ENCODE results near the gene GRAP. TPM values are rescaled to one million over a fixed set of nuclear protein-coding genes. Genes with fewer than 3 reads are reported as not detected.
A peak's percentile ranks its signal among the peaks of the same experiment; 100 is the strongest.

GRAP gene
- total RNA-seq, 1 experiment from 2014 or later: 0.55 TPM

DNA sequence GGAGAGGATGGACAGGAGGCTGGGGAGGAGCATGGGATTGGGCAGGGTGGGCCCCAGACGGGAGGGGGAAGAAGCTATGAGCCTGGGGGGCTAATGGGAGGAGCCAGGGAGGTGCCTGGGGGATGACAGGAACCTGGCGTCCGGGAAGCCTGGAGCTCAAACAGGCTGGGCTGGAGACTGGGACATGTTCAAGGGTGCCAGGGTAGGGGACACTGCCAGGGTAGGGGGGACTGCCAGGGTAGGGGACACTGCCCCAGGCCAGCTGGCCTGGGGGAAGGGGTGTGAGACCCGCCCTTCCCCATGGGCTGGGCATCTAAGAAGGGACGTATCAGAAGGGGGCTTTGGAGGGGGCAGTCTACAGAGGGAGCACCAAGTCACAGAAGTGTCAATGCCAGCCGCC is 35.2 kb downstream of the GRAP start:
- Histone ChIP-seq H4K5ac (ENCODE audit: insufficient read length, low read depth, low read length) (no peak overlapping the region), H3T11ph (ENCODE audit: low read length) (no peak overlapping the region), H3K23ac (ENCODE audit: insufficient read length, low read depth, low read length) (no peak overlapping the region), H2AFZ (ENCODE audit: low read length) (no peak overlapping the region), H3K56ac (ENCODE audit: insufficient read length, low read depth, low read length) (no peak overlapping the region), H3K9ac (ENCODE audit: extremely low read depth, insufficient read length, low read length) (no peak overlapping the region), H3K23me2 (ENCODE audit: insufficient read length, low read depth, low read length, poor library complexity, severe bottlenecking) (no peaks in the 10 kb centered on the region), H3K9me3 (ENCODE audit: control insufficient read depth, low read depth, low read length) (no peaks in the 10 kb centered on the region), H3K27ac (ENCODE audit: insufficient read length, low read depth, low read length) (no peak overlapping the region), H3K18ac (ENCODE audit: insufficient read length, low read depth, low read length) (no peak overlapping the region), H2AK5ac (ENCODE audit: insufficient read length, low read length) (no peak overlapping the region), H2BK5ac (ENCODE audit: insufficient read length, low read length) (no peak overlapping the region), H3K4me2 (ENCODE audit: insufficient read depth, insufficient read length, low read length) (no peak overlapping the region), H2BK12ac (ENCODE audit: insufficient read length, low read depth, low read length) (no peak overlapping the region), H4K91ac (ENCODE audit: insufficient read length, low read depth, low read length) (no peak overlapping the region), H3K79me2 (ENCODE audit: insufficient read depth, low read length) (no peaks in the 10 kb centered on the region), H4K8ac (replicated peaks; ENCODE audit: insufficient read length, low read depth, low read length) (no peak overlapping the region), H3K4ac (ENCODE audit: low read depth, low read length) (no peak overlapping the region), H3K4me1 (ENCODE audit: insufficient read depth, low read length) (no peaks in the 10 kb centered on the region), H4K20me1 (ENCODE audit: control insufficient read depth, insufficient read depth, insufficient read length) (no peaks in the 10 kb centered on the region), H3K79me1 (ENCODE audit: insufficient read depth, low read depth, low read length, poor library complexity, severe bottlenecking) (no peaks in the 10 kb centered on the region), H2BK15ac (ENCODE audit: low read depth, low read length) (no peak overlapping the region), H3K27me3 (ENCODE audit: insufficient read depth, low read length) (no peaks in the 10 kb centered on the region), H2BK20ac (ENCODE audit: low read depth, low read length, poor library complexity, severe bottlenecking) (no peak overlapping the region), H3K14ac (ENCODE audit: insufficient read depth, low read length) (peak overlapping the region; percentile 18; the same call in 1 of the 2 replicates), H2BK120ac (ENCODE audit: low read depth, low read length, poor library complexity, severe bottlenecking) (no peak overlapping the region)
- no peak for DNase-seq
- H3K27me3 Mint-ChIP-seq (ENCODE audit: low read depth): peaks cover 8% of the 10 kb centered on the region
- peaks cover under 1 to 6% of the 10 kb centered on the region in 2 experiments; a peak in 3 of 5 replicates for H3K9me3 Mint-ChIP-seq
- WGBS (ENCODE audit: extremely low coverage, insufficient read length, low lambda C conversion rate): no CpG with 5 or more reads among the region's 6 CpGs
- TF ChIP-seq, protein P1, sequence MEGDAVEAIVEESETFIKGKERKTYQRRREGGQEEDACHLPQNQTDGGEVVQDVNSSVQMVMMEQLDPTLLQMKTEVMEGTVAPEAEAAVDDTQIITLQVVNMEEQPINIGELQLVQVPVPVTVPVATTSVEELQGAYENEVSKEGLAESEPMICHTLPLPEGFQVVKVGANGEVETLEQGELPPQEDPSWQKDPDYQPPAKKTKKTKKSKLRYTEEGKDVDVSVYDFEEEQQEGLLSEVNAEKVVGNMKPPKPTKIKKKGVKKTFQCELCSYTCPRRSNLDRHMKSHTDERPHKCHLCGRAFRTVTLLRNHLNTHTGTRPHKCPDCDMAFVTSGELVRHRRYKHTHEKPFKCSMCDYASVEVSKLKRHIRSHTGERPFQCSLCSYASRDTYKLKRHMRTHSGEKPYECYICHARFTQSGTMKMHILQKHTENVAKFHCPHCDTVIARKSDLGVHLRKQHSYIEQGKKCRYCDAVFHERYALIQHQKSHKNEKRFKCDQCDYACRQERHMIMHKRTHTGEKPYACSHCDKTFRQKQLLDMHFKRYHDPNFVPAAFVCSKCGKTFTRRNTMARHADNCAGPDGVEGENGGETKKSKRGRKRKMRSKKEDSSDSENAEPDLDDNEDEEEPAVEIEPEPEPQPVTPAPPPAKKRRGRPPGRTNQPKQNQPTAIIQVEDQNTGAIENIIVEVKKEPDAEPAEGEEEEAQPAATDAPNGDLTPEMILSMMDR (conservative IDR thresholded peaks at IDR 0.05): no peak
- no peak overlapping the region for H3K27ac Mint-ChIP-seq
- no peaks in the 10 kb centered on the region for H3K36me3 Mint-ChIP-seq (ENCODE audit: insufficient read depth in 1 of 3, low read depth in 3 of 3)
- peaks cover 16 to 38% of the 10 kb centered on the region in 2 experiments for H3K4me1 Mint-ChIP-seq
- H3K4me3 Mint-ChIP-seq: no peak overlapping the region

Data from H9 (cell line).